Calu3 (cell line): ENCODE data around the gene CCN5. TPM values are rescaled to one million over a fixed set of nuclear protein-coding genes. Genes with fewer than 3 reads are reported as not detected.
A peak's percentile ranks its signal among the peaks of the same experiment; 100 is the strongest.

Experiments used
- BruUV-seq: library from RNA; stranded (reverse); fragments of 400-500 nt; replicated peaks from 2 replicates; lab custom pipeline; 2021; lab: Mats Ljungman, UMichigan
- CTCF ChIA-PET: fragments of 300-600 bp; sonication (Branson Sonifier 250); formaldehyde crosslinking; loops from one replicate; lab custom pipeline; 2022; ENCODE audit warnings: antibody characterized with exemption; lab: Charles Lee
- DNase-seq: peaks from one replicate; pipeline ENCODE4 v3.0.0; 2022
- H3K27ac Mint-ChIP-seq: one replicate; pipeline ENCODE4 v1.8.0; 2022; ENCODE audit warnings: mixed read lengths; ENCODE audit not compliant: unreplicated experiment
- H3K27me3 Mint-ChIP-seq: one replicate; pipeline ENCODE4 v1.8.0; 2022; ENCODE audit warnings: mixed read lengths; ENCODE audit not compliant: unreplicated experiment
- H3K36me3 Mint-ChIP-seq: one replicate; pipeline ENCODE4 v1.8.0; 2022; ENCODE audit warnings: mild to moderate bottlenecking, moderate library complexity, mixed read lengths; ENCODE audit not compliant: insufficient read depth, unreplicated experiment
- H3K4me1 Mint-ChIP-seq: one replicate; pipeline ENCODE4 v1.8.0; 2022; ENCODE audit warnings: mild to moderate bottlenecking, low read depth, mixed read lengths; ENCODE audit not compliant: unreplicated experiment
- H3K4me3 Mint-ChIP-seq: one replicate; pipeline ENCODE4 v1.8.0; 2022; ENCODE audit warnings: mild to moderate bottlenecking, low read depth, moderate library complexity, mixed read lengths; ENCODE audit not compliant: unreplicated experiment
- H3K9me3 Mint-ChIP-seq: one replicate; pipeline ENCODE4 v1.8.0; 2022; ENCODE audit warnings: low read depth, mixed read lengths; ENCODE audit not compliant: unreplicated experiment
- CTCF ChIP-seq: fragments of 200-600 bp; IDR thresholded peaks from one replicate; pipeline ENCODE4 v1.8.0; 2022; ENCODE audit warnings: antibody characterized with exemption; ENCODE audit not compliant: unreplicated experiment
- intact Hi-C: fragments of 100-400 bp; cut with micrococcal nuclease; formaldehyde crosslinking; loops from one replicate; pipeline ENCODE4 v1.10.0; 2022; ENCODE audit not compliant: unreplicated experiment
- total RNA-seq: library from RNA; stranded (reverse); gene quantifications from 2 replicates; pipeline ENCODE4 v1.2.3, GENCODE V29; 2022

The CCN5 gene
- total RNA-seq, 1 experiment from 2014 or later: 0.94 TPM

GRCh38 chr20:44684047-44684967 is 30.9 kb upstream of the CCN5 start:
- peak overlapping the region; percentile 27 for H3K4me3 Mint-ChIP-seq
- DNase-seq: no peak
- H3K9me3 Mint-ChIP-seq: no peaks in the 10 kb centered on the region
- H3K36me3 Mint-ChIP-seq: no peaks in the 10 kb centered on the region
- no peaks in the 10 kb centered on the region for H3K27me3 Mint-ChIP-seq
- no peak for TF ChIP-seq CTCF
- BruUV-seq: no TSS peak
- intact Hi-C loops: loop anchor here (5.0 kb wide), 1 partner anchor 467 kb away; no protein-coding TSS in a partner anchor
- H3K4me1 Mint-ChIP-seq: peaks cover 40% of the 10 kb centered on the region
- CTCF ChIA-PET: interaction anchor here (0.6 to 5.4 kb wide), 21 partner anchors 9 to 467 kb away, joined by 3 to 131 read pairs (median 5); partner anchors contain the start of gene CCN5
- H3K27ac Mint-ChIP-seq: peak overlapping the region; percentile 24

- no peak for DNase-seq
- no peak for TF ChIP-seq CTCF
- Mint-ChIP-seq H3K36me3 (peaks cover 12% of the 10 kb centered on the region), H3K27ac (no peak overlapping the region), H3K27me3 (no peaks in the 10 kb centered on the region), H3K4me1 (peaks cover 52% of the 10 kb centered on the region), H3K4me3 (no peak overlapping the region), H3K9me3 (peaks cover 2% of the 10 kb centered on the region)
- CTCF ChIA-PET: no interaction called here
- BruUV-seq: no TSS peak
- intact Hi-C loops: no loop called here
These were observed 28.2 kb upstream of the CCN5 start for GRCh38 chr20:44686934-44687333.

GRCh38 chr20:44688053-44688625 is 27.0 kb upstream of the CCN5 start:
- Mint-ChIP-seq H3K36me3 (peaks cover 21% of the 10 kb centered on the region), H3K27ac (no peak overlapping the region), H3K4me1 (peaks cover 64% of the 10 kb centered on the region), H3K27me3 (no peaks in the 10 kb centered on the region), H3K4me3 (no peak overlapping the region), H3K9me3 (peaks cover 2% of the 10 kb centered on the region)
- no peak for DNase-seq
- no TSS peak for BruUV-seq
- CTCF ChIA-PET: interaction anchor here (1.6 kb wide), 1 partner anchor 45 kb away, joined by 4 read pairs; no protein-coding TSS in a partner anchor
- intact Hi-C loops: no loop called here
- TF ChIP-seq CTCF: peak; percentile 8

- Mint-ChIP-seq H3K27ac (peak overlapping the region; percentile 27), H3K4me3 (no peak overlapping the region), H3K4me1 (peaks cover 59% of the 10 kb centered on the region), H3K9me3 (peaks cover 2% of the 10 kb centered on the region), H3K27me3 (no peaks in the 10 kb centered on the region), H3K36me3 (peaks cover 22% of the 10 kb centered on the region)
- no peak for TF ChIP-seq CTCF
- CTCF ChIA-PET: interaction anchor here (1.5 to 1.6 kb wide), 2 partner anchors 39 to 44 kb away, joined by 4 to 5 read pairs; no protein-coding TSS in a partner anchor
- no TSS peak for BruUV-seq
- intact Hi-C loops: no loop called here
- DNase-seq: no peak
These were observed 25.4 kb upstream of the CCN5 start for GRCh38 chr20:44689809-44690208.
